HG02852 (cell line): ENCODE data around the gene AKAP3.

Source experiments
- ATAC-seq: cut with Tn5 transposase; IDR thresholded peaks from one replicate; pipeline ENCODE4 v1.9.1; 2021; ENCODE audit warnings: mild to moderate bottlenecking, moderate library complexity; ENCODE audit not compliant: unreplicated experiment

AKAP3 gene

DNA sequence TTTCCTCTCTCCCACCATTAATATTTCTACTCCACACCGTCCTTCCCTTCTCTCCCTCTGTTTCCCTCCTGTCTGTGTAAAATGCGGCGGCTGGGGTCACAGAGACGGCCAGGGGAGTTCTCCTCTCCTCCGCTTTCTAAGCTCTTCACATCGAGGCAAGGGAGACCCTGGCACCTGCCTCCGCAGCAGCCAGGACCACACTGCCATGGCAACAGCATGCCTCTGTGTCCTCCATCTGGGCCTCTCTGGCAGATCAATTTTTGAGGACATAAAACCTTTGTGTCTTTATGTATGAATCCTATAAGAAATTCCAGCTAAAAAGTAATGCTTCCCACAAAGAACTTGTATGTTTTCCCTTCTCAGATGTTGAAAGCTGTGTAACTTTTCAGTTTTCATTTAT, 45.4 kb downstream of the AKAP3 start:
- ATAC-seq = no peak

DNA sequence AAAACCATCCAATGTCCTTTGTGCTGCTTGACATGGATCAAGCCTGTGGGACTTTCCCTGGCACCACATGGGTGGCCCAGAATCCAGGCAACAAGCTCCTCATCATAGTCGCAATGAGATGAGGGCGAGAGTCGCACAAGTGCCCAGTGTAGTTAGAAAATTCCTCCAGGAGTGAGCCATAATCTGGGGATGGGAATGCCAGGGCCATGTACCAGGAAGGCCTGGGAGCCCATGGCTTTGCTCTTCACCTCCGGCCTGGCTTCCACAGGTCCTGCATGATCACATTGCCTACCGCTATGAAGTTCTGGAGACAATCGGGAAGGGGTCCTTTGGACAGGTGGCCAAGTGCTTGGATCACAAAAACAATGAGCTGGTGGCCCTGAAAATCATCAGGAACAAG, 53.0 kb downstream of the AKAP3 start:
- no peak for ATAC-seq

DNA sequence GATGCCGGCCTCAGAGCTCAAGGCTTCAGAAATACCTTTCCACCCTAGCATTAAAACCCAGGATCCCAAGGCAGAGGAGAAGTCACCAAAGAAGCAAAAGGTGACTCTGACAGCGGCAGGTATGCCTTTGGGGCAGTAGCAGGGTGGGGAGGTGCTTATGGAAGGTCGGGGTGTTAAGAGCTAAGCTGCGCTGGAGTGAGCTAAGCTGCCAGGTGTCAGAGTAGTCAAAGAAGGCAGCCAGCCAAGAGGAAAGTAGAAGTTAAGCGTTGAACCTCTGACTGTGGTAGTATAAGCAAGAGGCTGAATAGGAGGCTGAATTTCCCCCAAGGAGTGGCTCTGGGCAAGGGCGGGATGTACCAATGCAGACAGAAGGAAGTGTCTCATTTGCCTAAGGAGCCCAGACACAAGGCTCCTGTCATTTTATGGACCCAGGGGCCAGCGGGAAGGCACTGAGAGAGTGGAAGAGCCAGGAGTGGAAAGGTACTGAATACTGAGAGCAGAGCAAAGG, 57.6 kb downstream of the AKAP3 start:
- no peak for ATAC-seq

DNA sequence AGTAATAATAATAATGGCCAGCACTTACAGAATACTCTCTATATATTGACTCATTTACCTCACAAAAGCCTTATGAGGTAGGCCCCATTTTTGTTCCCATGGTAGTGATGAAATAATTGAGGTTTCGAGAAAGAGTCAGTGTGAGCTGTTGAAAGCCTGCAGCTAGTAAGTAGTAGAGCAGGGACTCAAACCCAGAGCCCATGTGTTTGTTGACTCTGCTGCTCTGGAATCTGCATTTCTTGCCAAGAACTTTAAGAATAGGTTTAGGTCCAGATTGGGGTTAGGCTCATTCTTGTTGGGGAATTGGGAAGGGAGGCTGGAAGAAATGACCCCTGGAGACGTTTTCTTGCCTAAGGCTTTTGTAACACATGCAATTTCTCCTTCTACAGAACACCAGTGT, 58.9 kb downstream of the AKAP3 start:
- ATAC-seq = no peak

DNA sequence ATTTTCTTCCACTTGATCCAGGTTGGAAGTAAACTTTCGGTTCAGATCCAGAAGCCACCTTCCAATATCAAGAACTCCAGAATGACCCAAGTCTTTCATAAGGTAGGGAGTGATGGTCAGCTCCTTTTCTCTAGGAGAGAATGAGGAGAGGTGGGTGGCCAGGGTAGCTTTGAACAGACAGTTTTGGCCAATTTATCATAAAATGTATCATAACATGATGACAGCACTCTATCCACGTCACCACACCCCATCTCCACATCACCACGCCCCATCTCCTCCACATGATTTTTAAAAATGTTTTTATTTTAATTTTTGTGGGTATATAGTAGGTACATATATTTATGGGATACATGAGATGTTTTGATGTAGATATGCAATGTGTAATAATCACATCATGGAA, 59.9 kb downstream of the AKAP3 start:
- no peak for ATAC-seq

DNA sequence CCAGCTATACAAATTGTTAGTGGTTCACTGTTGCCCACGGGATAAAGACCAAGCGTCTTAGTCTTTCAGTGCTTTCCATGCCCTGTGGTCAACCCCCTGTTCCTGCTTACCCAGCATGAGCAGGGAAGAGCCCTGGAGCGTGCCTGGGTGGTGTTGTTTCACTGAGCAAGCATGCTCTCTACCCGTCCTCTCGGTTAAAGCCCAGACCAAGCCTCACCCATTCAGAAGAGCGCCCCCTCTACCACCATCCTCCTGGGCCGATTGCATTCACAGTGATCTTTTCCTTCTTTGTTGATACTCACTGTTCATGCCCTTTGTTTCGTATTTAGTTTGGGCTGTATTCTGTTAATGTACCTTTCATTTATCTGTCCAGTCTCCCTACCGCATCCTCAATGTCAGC, 61.7 kb downstream of the AKAP3 start:
- no peak for ATAC-seq

DNA sequence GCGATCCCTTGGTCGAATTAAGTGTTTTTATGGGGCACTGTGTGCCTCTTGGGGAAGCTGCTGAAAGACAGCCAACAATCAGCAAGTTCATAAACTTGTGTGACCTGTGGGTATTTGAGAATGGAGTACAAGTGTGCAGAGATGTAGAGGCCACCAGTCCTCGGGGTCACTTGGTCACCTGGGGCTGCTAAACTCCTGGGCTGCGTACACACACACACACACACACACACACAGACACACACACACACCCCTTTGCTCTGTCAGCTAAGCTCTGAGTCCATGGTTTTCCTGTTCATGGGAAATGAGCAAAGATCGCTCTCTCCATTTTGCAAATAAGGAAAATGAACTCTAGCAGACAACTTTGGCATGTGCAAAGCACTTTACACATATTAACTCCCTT, 62.4 kb downstream of the AKAP3 start:
- no peak for ATAC-seq

DNA sequence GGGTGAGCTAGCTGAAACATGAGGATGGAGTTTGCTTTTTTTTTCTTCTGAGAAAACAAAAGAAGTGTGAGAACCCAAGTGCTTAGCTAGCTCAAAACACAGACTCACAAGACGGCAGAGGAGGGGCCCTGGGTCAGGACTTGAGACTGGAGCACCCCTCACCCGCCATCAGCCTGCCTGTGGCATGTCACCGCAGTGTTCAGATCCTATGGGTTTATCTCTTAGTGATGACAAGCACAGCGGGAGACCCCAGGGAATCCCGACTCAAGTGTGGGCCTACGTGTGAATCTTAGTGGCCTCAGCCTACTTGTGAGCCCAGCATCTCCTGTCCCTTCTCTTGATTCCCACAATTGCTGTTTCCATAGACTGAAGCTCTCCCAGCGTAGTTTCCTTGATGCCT, 64.0 kb downstream of the AKAP3 start:
- no peak for ATAC-seq

DNA sequence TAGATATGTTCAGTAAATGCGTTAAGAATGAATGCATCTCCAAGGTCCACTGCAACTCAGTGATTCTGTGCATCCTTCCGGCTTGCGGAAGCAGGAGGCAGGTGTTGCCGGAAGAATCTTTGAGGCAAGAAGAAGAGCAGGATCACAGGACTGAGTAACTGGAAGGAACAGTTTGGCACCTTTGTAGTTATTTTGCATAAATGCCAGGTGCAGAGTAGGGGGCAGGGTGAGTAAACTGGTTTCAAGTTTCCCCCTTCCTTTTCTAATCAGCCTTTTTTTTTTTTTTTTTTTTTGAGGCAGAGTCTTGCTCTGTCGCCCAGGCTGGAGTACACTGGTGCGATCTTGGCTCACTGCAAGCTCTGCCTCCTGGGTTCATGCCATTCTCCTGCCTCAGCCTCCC, 64.6 kb downstream of the AKAP3 start:
- ATAC-seq = no peak

DNA sequence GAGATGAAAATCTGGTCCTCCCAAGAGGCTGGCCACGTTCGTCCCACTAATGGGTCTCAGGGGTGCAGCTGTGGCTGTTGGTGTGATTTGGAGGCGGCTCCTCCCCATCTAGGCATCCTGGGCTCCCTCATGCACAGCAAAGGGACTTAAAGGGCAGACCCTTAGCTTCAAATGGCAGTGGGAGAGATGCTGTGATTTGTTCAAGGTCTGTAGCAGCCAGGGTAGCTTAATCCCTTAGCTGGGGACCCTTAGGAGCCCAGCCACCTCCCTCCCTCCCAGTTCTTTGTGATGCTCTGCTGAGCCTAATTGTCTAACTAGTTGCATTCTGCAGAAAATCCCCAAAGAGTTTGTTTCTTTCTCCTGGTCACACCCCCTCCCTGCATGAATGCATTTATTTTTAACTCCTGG, 68.6 kb downstream of the AKAP3 start:
- ATAC-seq = no peak

DNA sequence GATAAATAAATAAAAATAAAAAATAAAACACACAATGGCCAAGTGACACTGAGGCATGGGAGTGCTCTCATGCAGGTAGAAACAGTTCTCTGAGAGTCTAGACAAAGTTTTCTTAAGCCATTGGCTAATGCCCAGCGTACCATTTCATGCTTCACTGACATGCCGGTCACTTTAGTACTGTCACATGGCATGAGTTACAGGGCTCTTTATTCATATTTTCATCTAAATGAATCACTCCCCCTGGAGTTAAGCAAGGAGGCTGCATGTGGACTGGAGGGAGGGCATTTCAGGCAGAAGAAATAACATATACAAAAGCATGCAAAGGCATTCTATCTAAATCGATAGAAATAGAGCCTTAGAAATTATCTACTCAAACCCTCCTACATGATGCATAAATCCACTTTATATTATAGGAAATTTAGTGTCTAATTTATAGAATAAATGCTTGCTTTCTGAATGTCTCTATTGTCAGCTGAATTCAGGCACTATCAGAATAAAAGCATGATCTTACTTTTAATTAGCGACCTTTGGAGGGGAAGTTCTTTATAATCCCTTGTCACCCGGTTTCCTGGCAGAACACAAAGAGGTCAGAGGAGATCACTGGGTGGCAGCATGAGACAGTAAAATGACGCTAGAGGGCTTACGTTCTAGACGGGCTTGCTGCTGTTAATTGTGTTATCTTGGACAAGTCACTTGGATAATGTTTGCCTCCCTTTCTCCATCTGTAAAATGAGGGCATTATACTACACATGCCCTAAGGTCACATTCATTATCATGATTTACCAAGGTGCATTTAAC, 69.3 kb downstream of the AKAP3 start:
- ATAC-seq = no peak

DNA sequence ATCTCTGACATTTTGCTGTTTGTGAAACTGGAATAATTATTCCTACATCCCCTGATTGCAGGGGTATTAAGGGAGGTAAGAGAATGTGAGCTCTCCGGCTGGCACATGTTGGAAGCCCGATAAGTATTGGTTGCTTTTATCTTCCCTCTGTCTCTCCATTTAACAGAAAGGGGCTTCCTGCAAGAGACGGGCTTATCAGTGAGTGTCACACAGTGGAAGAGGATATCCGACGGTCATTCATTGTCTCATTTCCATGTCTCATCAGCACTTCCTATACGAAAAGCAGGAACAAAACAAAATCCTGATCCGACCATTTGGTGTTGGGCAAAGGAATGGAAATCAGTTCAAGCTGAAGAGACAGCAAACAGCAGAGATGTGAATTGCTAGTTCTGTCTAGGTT, 76.2 kb downstream of the AKAP3 start:
- ATAC-seq = no peak

DNA sequence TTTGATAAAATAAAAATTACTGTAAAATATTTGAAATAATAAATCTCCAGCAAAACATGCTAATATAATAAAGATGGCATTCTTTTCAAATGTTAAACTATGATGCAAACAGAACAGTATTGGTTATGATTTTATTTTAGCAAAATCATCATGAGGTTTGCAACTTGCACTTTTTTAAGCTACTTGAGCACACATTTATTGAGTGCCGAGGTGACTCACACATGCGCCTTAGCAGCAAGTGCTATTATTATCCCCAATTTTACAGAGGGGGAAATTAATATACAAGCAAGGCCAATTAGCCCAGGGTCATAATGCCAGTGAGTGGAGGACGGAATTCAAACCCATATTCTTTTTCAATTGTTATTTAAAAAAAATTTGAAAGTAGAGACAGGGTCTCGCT, 79.6 kb downstream of the AKAP3 start:
- ATAC-seq = no peak

DNA sequence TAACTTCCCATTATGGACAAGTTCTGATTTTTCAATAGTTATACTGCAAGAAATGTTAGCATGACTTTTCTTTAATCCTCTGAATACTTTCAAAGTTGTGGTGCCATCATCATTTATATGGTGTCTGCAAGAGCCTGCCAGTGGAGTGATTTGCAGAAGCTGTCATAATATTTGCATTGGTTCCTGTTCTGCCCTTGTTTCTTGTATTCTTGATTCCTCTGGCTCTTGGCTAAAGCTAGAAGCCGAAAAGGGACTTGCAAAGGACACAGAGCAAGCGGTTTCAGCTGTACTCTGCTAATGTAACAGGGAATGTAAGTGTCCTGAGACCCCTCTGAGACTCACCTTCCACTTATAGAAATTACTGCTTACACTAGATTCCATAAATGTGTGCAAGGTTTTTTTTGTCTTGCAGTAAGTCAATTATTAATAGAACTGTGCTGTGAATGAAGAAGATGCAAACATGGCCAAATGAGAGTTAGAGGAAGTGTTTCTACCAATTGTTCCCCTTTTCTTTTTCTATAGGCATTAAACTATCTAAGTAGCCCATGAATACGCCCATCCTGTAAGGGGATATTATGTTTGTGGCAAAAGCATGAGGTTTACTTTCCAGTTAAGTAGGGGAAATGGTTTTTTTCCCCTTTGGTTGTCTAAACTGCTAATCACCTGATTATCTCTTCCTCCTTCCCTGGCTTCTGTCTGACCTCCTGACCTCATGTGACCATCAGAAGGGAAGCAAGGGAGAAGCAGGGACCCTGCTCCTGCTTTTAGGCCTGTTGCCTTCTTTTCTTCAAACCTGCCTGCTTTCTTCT, 81.6 kb downstream of the AKAP3 start:
- no peak for ATAC-seq

DNA sequence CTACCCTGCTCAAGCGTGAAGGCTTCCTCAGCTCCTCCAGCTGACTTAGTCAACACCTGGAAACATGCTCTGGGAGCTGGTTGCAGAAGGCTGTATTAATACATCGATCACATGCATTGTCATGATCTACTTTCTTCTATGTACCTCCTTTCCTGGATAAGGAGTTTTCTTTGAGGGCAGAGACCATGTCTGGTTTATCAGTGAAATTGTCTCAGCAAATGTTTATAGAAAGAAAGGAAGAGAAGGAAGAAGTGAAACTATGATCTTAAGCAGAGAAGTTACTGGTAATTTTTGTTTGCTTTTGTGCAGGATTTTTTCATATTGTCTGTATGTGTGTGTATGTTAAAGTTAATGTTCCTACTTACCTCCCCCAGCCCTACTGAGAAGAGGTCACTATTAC, 82.4 kb downstream of the AKAP3 start:
- no peak for ATAC-seq
